GM21717 (cell line): ENCODE data around the gene PAX2.

Source experiments
- ATAC-seq: cut with Tn5 transposase; IDR thresholded peaks from one replicate; pipeline ENCODE4 v1.9.1; 2021; ENCODE audit warnings: mild to moderate bottlenecking, moderate library complexity; ENCODE audit not compliant: unreplicated experiment

PAX2 gene

GRCh38 chr10:100750291-100751210 lies 5.2 kb downstream of the PAX2 start:
- ATAC-seq, result no peak

- no peak for ATAC-seq
These were observed 6.0 kb downstream of the PAX2 start for GRCh38 chr10:100751211-100751933.

GRCh38 chr10:100755821-100756220 lies 10.4 kb downstream of the PAX2 start:
- ATAC-seq, result no peak

GRCh38 chr10:100759331-100759730 lies 13.9 kb downstream of the PAX2 start:
- ATAC-seq, result no peak

- ATAC-seq, result no peak
These were observed 15.3 kb downstream of the PAX2 start for GRCh38 chr10:100760726-100761125.

- no peak for ATAC-seq
These were observed 15.8 kb downstream of the PAX2 start for GRCh38 chr10:100761191-100761590.

GRCh38 chr10:100763043-100763747 lies 17.8 kb downstream of the PAX2 start:
- ATAC-seq, result no peak

GRCh38 chr10:100766693-100767421 lies 21.5 kb downstream of the PAX2 start:
- no peak for ATAC-seq

GRCh38 chr10:100767422-100767775 lies 22.0 kb downstream of the PAX2 start:
- no peak for ATAC-seq

GRCh38 chr10:100769481-100769880 lies 24.1 kb downstream of the PAX2 start:
- ATAC-seq, result no peak

- ATAC-seq, result no peak
These were observed 28.3 kb downstream of the PAX2 start for GRCh38 chr10:100773646-100774045.

GRCh38 chr10:100774223-100774622 lies 28.8 kb downstream of the PAX2 start:
- ATAC-seq, result no peak

- ATAC-seq, result no peak
These were observed 29.5 kb downstream of the PAX2 start for GRCh38 chr10:100774876-100775275.

GRCh38 chr10:100775386-100775785 lies 30.0 kb downstream of the PAX2 start:
- no peak for ATAC-seq

- ATAC-seq, result no peak
These were observed 30.5 kb downstream of the PAX2 start for GRCh38 chr10:100775871-100776270.

- no peak for ATAC-seq
These were observed 31.3 kb downstream of the PAX2 start for GRCh38 chr10:100776671-100777070.

- no peak for ATAC-seq
These were observed 33.9 kb downstream of the PAX2 start for GRCh38 chr10:100779329-100779728.

GRCh38 chr10:100780324-100780723 lies 34.9 kb downstream of the PAX2 start:
- ATAC-seq, result no peak

- no peak for ATAC-seq
These were observed 35.8 kb downstream of the PAX2 start for GRCh38 chr10:100781145-100781665.

GRCh38 chr10:100782461-100783244 lies 37.3 kb downstream of the PAX2 start:
- ATAC-seq, result no peak
